ENCODE results near the gene HLTF.

DNA sequence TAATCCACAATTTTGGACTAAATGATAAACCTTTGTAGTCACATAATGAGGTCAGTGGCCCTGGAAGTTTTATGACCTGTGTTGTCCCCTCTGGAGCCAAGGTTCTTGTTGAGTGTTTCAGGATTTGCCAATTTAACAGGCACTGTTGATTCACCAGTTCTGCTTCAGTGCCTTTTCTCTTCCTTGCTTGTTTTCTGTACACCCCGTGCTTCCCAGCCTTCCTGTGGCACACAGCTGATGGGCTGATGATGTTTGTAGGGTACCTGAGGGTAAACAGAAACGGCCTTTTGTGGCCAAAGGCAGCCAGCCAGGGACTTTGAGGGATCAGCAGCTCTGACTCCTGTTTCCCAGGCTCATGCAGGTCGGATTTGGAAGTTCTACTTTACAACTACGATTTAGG, 81.7 kb downstream of the HLTF start:
- TF ChIP-seq EP300 (IDR thresholded peaks at IDR 0.05): no peak
- TF ChIP-seq, protein P1, sequence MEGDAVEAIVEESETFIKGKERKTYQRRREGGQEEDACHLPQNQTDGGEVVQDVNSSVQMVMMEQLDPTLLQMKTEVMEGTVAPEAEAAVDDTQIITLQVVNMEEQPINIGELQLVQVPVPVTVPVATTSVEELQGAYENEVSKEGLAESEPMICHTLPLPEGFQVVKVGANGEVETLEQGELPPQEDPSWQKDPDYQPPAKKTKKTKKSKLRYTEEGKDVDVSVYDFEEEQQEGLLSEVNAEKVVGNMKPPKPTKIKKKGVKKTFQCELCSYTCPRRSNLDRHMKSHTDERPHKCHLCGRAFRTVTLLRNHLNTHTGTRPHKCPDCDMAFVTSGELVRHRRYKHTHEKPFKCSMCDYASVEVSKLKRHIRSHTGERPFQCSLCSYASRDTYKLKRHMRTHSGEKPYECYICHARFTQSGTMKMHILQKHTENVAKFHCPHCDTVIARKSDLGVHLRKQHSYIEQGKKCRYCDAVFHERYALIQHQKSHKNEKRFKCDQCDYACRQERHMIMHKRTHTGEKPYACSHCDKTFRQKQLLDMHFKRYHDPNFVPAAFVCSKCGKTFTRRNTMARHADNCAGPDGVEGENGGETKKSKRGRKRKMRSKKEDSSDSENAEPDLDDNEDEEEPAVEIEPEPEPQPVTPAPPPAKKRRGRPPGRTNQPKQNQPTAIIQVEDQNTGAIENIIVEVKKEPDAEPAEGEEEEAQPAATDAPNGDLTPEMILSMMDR (IDR thresholded peaks at IDR 0.05): no peak
- no peak for TF ChIP-seq POLR2AphosphoS5 (IDR thresholded peaks at IDR 0.05)
- no peak for TF ChIP-seq POLR2A (IDR thresholded peaks at IDR 0.05; ENCODE audit: low read depth)

Data from esophagus muscularis mucosa (tissue), 4 donors.